Measurements from ENCODE around the gene E4F1. TPM values are rescaled to one million over a fixed set of nuclear protein-coding genes. Genes with fewer than 3 reads are reported as not detected.

The E4F1 gene
- total and polyA plus RNA-seq, 2 of the 8 experiments (the other 6 are each of a cell fraction or from before 2014, with no cell fraction given): 22.2 to 27.0 TPM

- no peak for TF ChIP-seq BCL11A (IDR thresholded peaks at IDR 0.05; ENCODE audit: low read depth in 2 of 2, low read length in 2 of 2)
- TF ChIP-seq EGR1 (IDR thresholded peaks at IDR 0.05; ENCODE audit: borderline replicate concordance, low read depth, low read length): no peak
- no peak for TF ChIP-seq RBBP5 (IDR thresholded peaks at IDR 0.05; ENCODE audit: borderline replicate concordance, low read depth, low read length)
- TF ChIP-seq NANOG (IDR thresholded peaks at IDR 0.05; ENCODE audit: insufficient read depth, low read depth, low read length, poor library complexity, severe bottlenecking): no peak
- no peak for TF ChIP-seq GTF2F1 (IDR thresholded peaks at IDR 0.05; ENCODE audit: borderline replicate concordance, low read depth, low read length)
- no peak for TF ChIP-seq ATF3 (IDR thresholded peaks at IDR 0.05; ENCODE audit: insufficient read depth, low read depth, low read length)
- no peak for TF ChIP-seq SUZ12 (IDR thresholded peaks at IDR 0.05; ENCODE audit: low read length)
- no peak for TF ChIP-seq TAF7 (optimal IDR thresholded peaks at IDR 0.05; ENCODE audit: borderline replicate concordance, low read depth, low read length)
- TF ChIP-seq KDM5A (IDR thresholded peaks at IDR 0.05; ENCODE audit: low read length): no peak
Observed at GRCh38 chr16:2208772-2209171, 14.6 kb upstream of the E4F1 start (continued).
